Activated CD8-positive, alpha-beta memory T cell treated with anti-CD3 and anti-CD28 coated beads for 36 hours (primary cell): ENCODE results near the gene ATXN1. TPM values are rescaled to one million over a fixed set of nuclear protein-coding genes. Genes with fewer than 3 reads are reported as not detected.
"Not testable (repeated sequence)": the region's sequence is repeated elsewhere in the genome, so short reads cannot be mapped to it uniquely, and the experiment has no call there.

Source experiments
- CTCF ChIA-PET: fragments of 350-600 bp; sonication (Branson Sonifier 250); formaldehyde crosslinking; loops from one replicate; lab custom pipeline; 2021; ENCODE audit warnings: antibody characterized with exemption; lab: Charles Lee
- POLR2A ChIA-PET: fragments of 350-600 bp; sonication (Branson Sonifier 250); formaldehyde crosslinking; loops from one replicate; lab custom pipeline; 2021; ENCODE audit warnings: antibody characterized with exemption; lab: Charles Lee
- total RNA-seq, 2 experiments: library from RNA; stranded (reverse); gene quantifications; one replicate each; pipeline ENCODE4 v1.2.3, GENCODE V29; 2021

ATXN1 gene
- total RNA-seq, 2 experiments from 2014 or later: 75.0 to 85.3 TPM

GRCh38 chr6:16717275-16717942, 43.9 kb downstream of the ATXN1 start:
- POLR2A ChIA-PET: no interaction called here
- CTCF ChIA-PET: interaction anchor here (0.6 to 0.9 kb wide), 2 partner anchors 44 to 104 kb away, joined by 3 to 4 read pairs; partner anchors contain the start of gene ATXN1

- CTCF ChIA-PET: interaction anchor here (1.2 to 2.8 kb wide), 4 partner anchors 8 to 46 kb away, joined by 3 to 11 read pairs (median 7); partner anchors contain the start of gene ATXN1
- POLR2A ChIA-PET: interaction anchor here (0.6 kb wide), 1 partner anchor 43 kb away, joined by 6 read pairs; no protein-coding TSS in a partner anchor
These were observed 44.9 kb downstream of the ATXN1 start for GRCh38 chr6:16716321-16716858.

- ChIA-PET CTCF (interaction anchor here (1.6 kb wide), 1 partner anchor 13 kb away, joined by 4 read pairs; no protein-coding TSS in a partner anchor), POLR2A (interaction anchor here (0.7 kb wide), 1 partner anchor 31 kb away, joined by 6 read pairs; no protein-coding TSS in a partner anchor)
These were observed 47.7 kb downstream of the ATXN1 start for GRCh38 chr6:16713597-16713996.

GRCh38 chr6:16712931-16713484, 48.3 kb downstream of the ATXN1 start:
- POLR2A ChIA-PET: interaction anchor here (0.6 to 1.0 kb wide), 5 partner anchors 9 to 49 kb away, joined by 3 to 4 read pairs (median 3); partner anchors contain the start of gene ATXN1
- CTCF ChIA-PET: interaction anchor here (1.5 to 1.7 kb wide), 3 partner anchors 12 to 55 kb away, joined by 4 to 6 read pairs (median 4); no protein-coding TSS in a partner anchor

GRCh38 chr6:16712255-16712930, 48.9 kb downstream of the ATXN1 start:
- ChIA-PET CTCF (interaction anchor here (1.0 to 1.7 kb wide), 4 partner anchors 12 to 54 kb away, joined by 3 to 6 read pairs (median 4); no protein-coding TSS in a partner anchor), POLR2A (interaction anchor here (0.6 to 1.0 kb wide), 5 partner anchors 8 to 50 kb away, joined by 3 to 4 read pairs (median 3); partner anchors contain the start of gene ATXN1)

GRCh38 chr6:16711546-16712254, 49.6 kb downstream of the ATXN1 start:
- ChIA-PET CTCF (interaction anchor here (1.0 to 1.7 kb wide), 3 partner anchors 23 to 54 kb away, joined by 3 to 6 read pairs (median 4); no protein-coding TSS in a partner anchor), POLR2A (no interaction called here)

- POLR2A ChIA-PET: interaction anchor here (1.1 kb wide), 1 partner anchor 297 kb away, joined by 8 read pairs; no protein-coding TSS in a partner anchor
- CTCF ChIA-PET: interaction anchor here (0.5 kb wide), 1 partner anchor 54 kb away, joined by 4 read pairs; no protein-coding TSS in a partner anchor
These were observed 54.1 kb downstream of the ATXN1 start for GRCh38 chr6:16706911-16707783.

GRCh38 chr6:16706491-16706890, 54.8 kb downstream of the ATXN1 start:
- POLR2A ChIA-PET, CTCF ChIA-PET: not testable (repeated sequence)

- ChIA-PET POLR2A (no interaction called here), CTCF (no interaction called here)
These were observed 55.2 kb downstream of the ATXN1 start for GRCh38 chr6:16706029-16706428.

GRCh38 chr6:16705081-16705993, 55.9 kb downstream of the ATXN1 start:
- CTCF ChIA-PET: interaction anchor here (1.3 kb wide), 1 partner anchor 21 kb away, joined by 3 read pairs; no protein-coding TSS in a partner anchor

GRCh38 chr6:16704401-16705045, 56.7 kb downstream of the ATXN1 start:
- ChIA-PET POLR2A (interaction anchor here (0.7 to 1.4 kb wide), 3 partner anchors 8 to 57 kb away, joined by 3 to 6 read pairs (median 3); partner anchors contain the start of gene ATXN1), CTCF (interaction anchor here (0.6 to 1.3 kb wide), 2 partner anchors 22 to 190 kb away, joined by 3 read pairs; no protein-coding TSS in a partner anchor)

More at GRCh38 chr6:16705081-16705993, 55.9 kb downstream of the ATXN1 start:
- POLR2A ChIA-PET: interaction anchor here (1.4 kb wide), 1 partner anchor 56 kb away, joined by 6 read pairs; the partner anchor contains the start of gene ATXN1

GRCh38 chr6:16702627-16703378, 58.5 kb downstream of the ATXN1 start:
- CTCF ChIA-PET, POLR2A ChIA-PET: not testable (repeated sequence)

GRCh38 chr6:16700916-16701234, 60.4 kb downstream of the ATXN1 start:
- ChIA-PET CTCF (interaction anchor here (1.1 to 7.0 kb wide), 3 partner anchors 12 to 62 kb away, joined by 3 to 29 read pairs (median 4); partner anchors contain the start of gene ATXN1), POLR2A (interaction anchor here (1.0 kb wide), 1 partner anchor 10 kb away, joined by 4 read pairs; no protein-coding TSS in a partner anchor)

- POLR2A ChIA-PET: interaction anchor here (1.0 kb wide), 1 partner anchor 10 kb away, joined by 4 read pairs; no protein-coding TSS in a partner anchor
These were observed 60.9 kb downstream of the ATXN1 start for GRCh38 chr6:16700202-16700915.

More at GRCh38 chr6:16700202-16700915, 60.9 kb downstream of the ATXN1 start:
- CTCF ChIA-PET: interaction anchor here (0.7 to 7.0 kb wide), 4 partner anchors 11 to 62 kb away, joined by 3 to 29 read pairs (median 4); partner anchors contain the start of gene ATXN1
